ENCODE measurements around the gene IRF8. TPM values are rescaled to one million over a fixed set of nuclear protein-coding genes. Genes with fewer than 3 reads are reported as not detected.
"Not testable (repeated sequence)": the region's sequence is repeated elsewhere in the genome, so short reads cannot be mapped to it uniquely, and the experiment has no call there.

IRF8 gene
- total RNA-seq, 4 donors from 2014 or later, result 2.4 to 14.6 (median 5.0) TPM

DNA sequence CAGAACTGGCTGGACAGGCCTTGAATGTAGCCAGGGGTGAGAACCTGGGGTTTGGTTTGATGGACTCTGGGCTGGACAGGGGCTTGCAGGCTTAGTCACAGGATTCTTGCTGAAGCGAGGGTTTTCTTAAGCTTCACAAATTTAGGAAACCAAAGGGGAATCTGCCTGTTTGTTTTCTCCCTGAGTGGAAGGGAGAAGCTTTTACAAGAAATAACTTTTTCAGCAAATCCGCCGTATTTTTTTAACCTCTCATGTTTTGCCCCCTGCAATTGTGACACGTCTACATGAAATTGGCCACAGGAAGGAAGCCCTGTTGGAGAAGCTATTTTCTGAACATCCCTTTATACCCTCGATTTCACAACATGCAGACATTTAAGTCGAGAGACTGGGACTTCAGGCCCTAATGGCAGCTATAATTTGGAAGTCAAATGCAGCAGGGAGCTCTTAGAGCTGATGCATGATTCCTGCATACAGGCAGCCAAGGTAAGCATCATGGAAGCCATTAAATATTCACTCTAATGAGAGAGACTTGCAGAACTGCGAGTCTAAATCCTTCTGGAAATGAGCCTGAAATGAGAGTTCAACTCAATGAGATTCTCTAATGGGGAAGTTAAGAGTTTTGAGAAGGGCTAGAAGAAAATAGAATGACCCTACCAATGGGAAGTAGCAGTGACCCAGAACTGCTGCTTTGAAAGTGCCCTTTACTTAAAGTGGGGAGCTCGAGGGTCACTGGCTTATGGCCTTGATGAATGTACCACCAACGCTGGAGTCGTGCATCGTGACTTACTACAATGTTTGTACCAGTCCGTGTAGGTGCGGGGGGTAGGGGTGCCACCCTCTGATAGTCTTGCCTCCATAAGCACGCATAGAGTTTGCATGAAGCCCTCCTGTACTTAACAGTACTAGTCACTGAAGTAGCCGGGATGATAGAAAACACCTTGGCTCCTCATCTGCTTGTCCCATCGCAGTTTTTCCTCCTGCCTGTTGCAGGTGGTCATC is 45.1 kb upstream of the IRF8 start:
- no peak for DNase-seq
- Histone ChIP-seq H3K36me3 (no peaks in the 10 kb centered on the region), H3K27me3 (no peaks in the 10 kb centered on the region), H3K9me3 (no peaks in the 10 kb centered on the region), H3K27ac (no peak overlapping the region), H3K4me3 (replicated peaks in 1 of 3) (no peak overlapping the region), H3K4me1 (no peaks in the 10 kb centered on the region)
- TF ChIP-seq CTCF (IDR thresholded peaks at IDR 0.05) (no peak), POLR2A (IDR thresholded peaks at IDR 0.05) (no peak)
- WGBS, 2 donors, result 63 to 65% methylated on average over 11 to 16 of the region's 16 CpGs
- intact Hi-C loops (cut with DNase I), result no loop called here

DNA sequence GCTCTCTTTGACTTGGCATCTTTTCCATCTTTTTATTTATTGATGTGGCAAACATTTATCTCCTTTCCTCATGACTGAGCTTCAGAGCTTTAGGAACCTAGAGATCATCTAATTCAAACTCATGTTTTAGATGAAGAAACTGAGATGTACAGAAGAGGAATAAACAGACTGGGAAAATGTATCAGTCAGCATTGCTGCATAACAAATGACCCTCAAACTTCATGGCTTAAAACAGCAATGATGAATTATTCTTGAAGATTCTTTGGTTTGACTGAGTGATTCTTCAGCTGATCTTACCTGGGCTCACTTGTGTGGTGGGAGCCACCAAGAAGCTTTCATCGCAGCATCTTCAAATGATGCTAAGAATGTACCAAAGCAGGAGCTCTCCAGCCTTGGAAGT is 44.0 kb upstream of the IRF8 start:
- intact Hi-C loops (cut with DNase I), result no loop called here
- H3K27ac ChIP-seq, result no peak overlapping the region
- 100% methylated on average over 1 of the region's 1 CpG for WGBS, 2 donors

DNA sequence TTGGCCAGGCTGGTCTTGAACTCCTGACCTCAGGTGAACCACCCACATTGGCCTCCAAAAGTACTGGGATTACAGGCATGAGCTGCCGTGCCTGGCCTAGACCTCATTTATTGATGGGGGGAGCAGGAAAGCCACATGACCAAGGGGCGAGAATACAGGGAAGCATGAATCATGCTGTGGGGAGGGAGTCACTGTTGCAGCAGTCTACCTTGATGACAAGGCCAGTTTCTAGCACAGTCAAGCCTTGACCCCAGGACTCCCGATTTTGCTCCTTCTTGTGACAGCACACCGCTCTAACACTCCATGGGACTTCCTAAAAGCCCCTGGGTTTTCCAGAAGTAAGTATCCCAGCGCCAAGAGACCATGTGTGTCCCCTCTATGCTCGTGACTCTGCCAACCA is 42.9 kb upstream of the IRF8 start:
- H3K27me3 ChIP-seq, result no peaks in the 10 kb centered on the region
- no peaks in the 10 kb centered on the region for H3K36me3 ChIP-seq
- TF ChIP-seq CTCF (IDR thresholded peaks at IDR 0.05) (no peak), POLR2A (IDR thresholded peaks at IDR 0.05) (no peak)
- H3K4me1 ChIP-seq, result no peaks in the 10 kb centered on the region
- H3K27ac ChIP-seq, result no peak overlapping the region
- no peaks in the 10 kb centered on the region for H3K9me3 ChIP-seq
- 80 to 87% methylated on average over 6 of the region's 6 CpGs for WGBS, 2 donors
- intact Hi-C loops (cut with DNase I), result no loop called here
- DNase-seq, result no peak
- H3K4me3 ChIP-seq (replicated peaks in 1 of 3), result no peak overlapping the region

More for the DNA sequence above, 44.0 kb upstream of the IRF8 start:
- Histone ChIP-seq H3K27me3 (no peaks in the 10 kb centered on the region), H3K4me3 (replicated peaks in 1 of 3) (no peak overlapping the region), H3K4me1 (no peaks in the 10 kb centered on the region), H3K9me3 (no peaks in the 10 kb centered on the region), H3K36me3 (no peaks in the 10 kb centered on the region)
- TF ChIP-seq CTCF (IDR thresholded peaks at IDR 0.05) (no peak), POLR2A (IDR thresholded peaks at IDR 0.05) (no peak)
- no peak for DNase-seq

- no peak for DNase-seq
- no peaks in the 10 kb centered on the region for H3K27me3 ChIP-seq
- H3K36me3 ChIP-seq, result no peaks in the 10 kb centered on the region
- H3K9me3 ChIP-seq, result no peaks in the 10 kb centered on the region
- 79 to 85% methylated on average over 5 of the region's 5 CpGs for WGBS, 2 donors
- no peaks in the 10 kb centered on the region for H3K4me1 ChIP-seq
- H3K27ac ChIP-seq, result no peak overlapping the region
- intact Hi-C loops (cut with DNase I), result no loop called here
- no peak overlapping the region for H3K4me3 ChIP-seq (replicated peaks in 1 of 3)
- TF ChIP-seq POLR2A (IDR thresholded peaks at IDR 0.05) (no peak), CTCF (IDR thresholded peaks at IDR 0.05) (no peak)
Observed at GRCh38 chr16:85856585-85856984, 42.4 kb upstream of the IRF8 start.

DNA sequence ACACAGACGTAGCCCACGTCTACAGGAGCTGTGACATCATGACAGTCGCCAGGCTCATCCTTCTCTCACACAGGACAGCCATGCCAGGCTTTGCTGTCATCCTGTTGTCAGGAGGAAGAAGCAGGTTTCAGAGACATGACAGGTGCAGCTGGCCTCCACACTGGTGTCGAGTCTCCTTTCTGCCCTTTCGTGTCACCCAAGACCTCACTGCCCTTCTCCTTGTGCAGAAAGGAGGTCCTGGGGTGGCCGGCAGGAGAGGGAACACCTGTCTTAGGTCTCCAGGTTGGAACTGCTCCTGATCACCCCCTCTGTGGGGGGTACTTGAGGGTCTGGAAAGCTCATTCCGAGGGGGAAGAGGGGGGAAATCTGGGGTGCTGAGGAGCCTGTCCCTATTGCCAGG is 41.6 kb upstream of the IRF8 start:
- no peak for DNase-seq
- WGBS, 2 donors, result 77 to 90% methylated on average over 2 to 5 of the region's 7 CpGs
- intact Hi-C loops (cut with DNase I), result no loop called here

DNA sequence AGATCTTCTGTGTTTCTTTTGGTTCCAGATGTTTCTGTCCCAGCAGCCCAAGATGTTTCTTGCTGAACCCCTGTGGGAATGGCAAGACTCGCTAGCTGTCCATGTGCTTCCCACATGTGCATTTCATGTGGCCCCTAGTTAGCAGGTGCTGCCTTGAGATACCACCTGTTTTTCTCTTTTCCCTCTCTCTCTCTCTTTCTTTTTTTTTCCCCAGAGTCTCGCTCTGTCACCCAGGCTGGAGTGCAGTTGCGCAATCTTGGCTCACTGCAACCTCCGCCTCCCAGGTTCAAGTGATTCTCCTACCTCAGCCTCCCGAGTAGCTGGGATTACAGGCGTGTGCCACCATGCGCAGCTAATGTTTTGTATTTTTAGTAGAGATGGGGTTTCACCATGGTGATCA is 40.4 kb upstream of the IRF8 start:
- WGBS, 2 donors, result 74 to 83% methylated on average over 7 of the region's 7 CpGs
- H3K27me3 ChIP-seq; intact Hi-C loops (cut with DNase I): not testable (repeated sequence)

More for the DNA sequence above, 41.6 kb upstream of the IRF8 start:
- Histone ChIP-seq H3K27me3 (no peaks in the 10 kb centered on the region), H3K9me3 (no peaks in the 10 kb centered on the region), H3K4me3 (replicated peaks in 1 of 3) (no peak overlapping the region), H3K27ac (no peak overlapping the region), H3K4me1 (no peaks in the 10 kb centered on the region), H3K36me3 (no peaks in the 10 kb centered on the region)
- no peak for TF ChIP-seq CTCF (IDR thresholded peaks at IDR 0.05)
- no peak for TF ChIP-seq POLR2A (IDR thresholded peaks at IDR 0.05)

More for the DNA sequence above, 40.4 kb upstream of the IRF8 start:
- not testable (repeated sequence) for H3K9me3 ChIP-seq; H3K4me1 ChIP-seq; H3K4me3 ChIP-seq (replicated peaks in 1 of 3); H3K36me3 ChIP-seq; DNase-seq; H3K27ac ChIP-seq
